ENCODE data around the gene ERCC6.

ERCC6 gene

DNA sequence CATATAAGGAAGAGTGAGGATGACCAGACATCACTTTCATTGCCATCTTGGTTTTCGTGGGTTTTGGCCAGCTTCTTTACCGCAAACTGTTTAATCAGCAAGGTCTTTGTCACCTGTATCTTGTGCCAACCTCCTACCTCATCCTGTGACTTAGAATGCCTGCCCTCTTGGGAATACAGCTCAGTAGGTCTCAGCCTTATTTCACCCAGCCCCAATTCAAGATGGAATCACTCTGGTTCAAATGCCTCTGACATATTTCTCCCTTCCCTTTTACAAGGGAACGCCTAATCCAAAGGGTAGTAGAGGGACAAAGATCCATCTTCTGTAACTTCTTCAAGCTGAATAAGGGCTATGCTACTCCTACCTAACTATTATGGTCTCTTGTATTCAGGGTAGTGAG, 4.7 kb upstream of the ERCC6 start:
- DNase-seq, result no peak

- no peak for DNase-seq
These were observed 3.4 kb upstream of the ERCC6 start for GRCh38 chr10:49542353-49542752.

- DNase-seq, result no peak
These were observed 2.8 kb upstream of the ERCC6 start for GRCh38 chr10:49541762-49542161.

GRCh38 chr10:49540056-49540797, 1.3 kb upstream of the ERCC6 start:
- no peak for DNase-seq

- DNase-seq, result no peak
These were observed 482 bp upstream of the ERCC6 start for GRCh38 chr10:49539320-49539885.

- no peak for DNase-seq
These were observed 4.1 kb downstream of the ERCC6 start for GRCh38 chr10:49534670-49535381.

- DNase-seq, result no peak
These were observed 6.5 kb downstream of the ERCC6 start for GRCh38 chr10:49532461-49532860.

GRCh38 chr10:49528977-49529506, 9.9 kb downstream of the ERCC6 start:
- DNase-seq, result no peak

GRCh38 chr10:49527850-49528249, 11.1 kb downstream of the ERCC6 start:
- DNase-seq, result no peak

- no peak for DNase-seq
These were observed 11.9 kb downstream of the ERCC6 start for GRCh38 chr10:49527061-49527460.

DNA sequence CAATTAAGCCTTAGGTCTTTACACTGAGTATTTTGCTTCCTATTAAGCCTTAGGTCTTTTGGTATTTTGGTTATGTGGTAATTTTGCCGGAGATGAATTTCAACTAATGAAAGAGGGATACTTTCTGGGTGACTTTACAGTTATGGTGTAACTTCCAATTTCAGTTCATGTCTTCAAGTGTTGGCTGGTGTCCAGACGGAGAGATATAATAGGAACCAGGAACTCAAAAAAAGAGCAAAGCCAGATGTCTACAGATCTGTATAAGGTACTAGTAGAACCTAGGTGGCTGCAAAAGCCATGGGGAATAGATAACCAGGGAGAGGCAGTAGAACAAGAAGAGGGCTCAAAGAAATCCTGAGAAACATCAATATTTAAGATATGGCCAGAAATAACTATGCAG, 12.3 kb downstream of the ERCC6 start:
- DNase-seq, result no peak

- no peak for DNase-seq
These were observed 14.4 kb downstream of the ERCC6 start for GRCh38 chr10:49524496-49524895.

GRCh38 chr10:49523301-49523700, 15.6 kb downstream of the ERCC6 start:
- no peak for DNase-seq

DNA sequence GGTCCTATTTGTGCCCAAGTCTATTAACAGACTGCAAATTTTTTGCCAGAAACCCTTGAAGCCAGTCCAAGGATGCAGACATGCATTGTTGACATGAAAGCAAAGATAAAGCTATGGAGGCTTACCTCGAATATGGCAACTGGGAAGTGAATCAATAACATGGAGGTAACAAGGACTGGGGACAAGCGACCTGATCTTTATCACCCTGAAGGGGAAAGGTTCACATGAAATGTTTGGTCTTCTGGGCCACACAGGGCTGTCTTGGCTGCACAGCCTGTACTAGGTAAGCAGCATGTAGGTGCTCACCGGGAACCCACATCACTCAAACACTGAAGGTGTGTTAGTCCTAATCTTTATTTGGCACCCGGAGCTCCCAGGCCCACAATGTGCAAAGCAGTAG, 17.9 kb downstream of the ERCC6 start:
- no peak for DNase-seq

GRCh38 chr10:49520122-49520775, 18.7 kb downstream of the ERCC6 start:
- DNase-seq, result no peak

GRCh38 chr10:49519717-49520116, 19.2 kb downstream of the ERCC6 start:
- no peak for DNase-seq

- no peak for DNase-seq
These were observed 19.8 kb downstream of the ERCC6 start for GRCh38 chr10:49518982-49519578.

- no peak for DNase-seq
These were observed 20.4 kb downstream of the ERCC6 start for GRCh38 chr10:49518566-49518965.

GRCh38 chr10:49516216-49516970, 22.5 kb downstream of the ERCC6 start:
- DNase-seq, result no peak

DNA sequence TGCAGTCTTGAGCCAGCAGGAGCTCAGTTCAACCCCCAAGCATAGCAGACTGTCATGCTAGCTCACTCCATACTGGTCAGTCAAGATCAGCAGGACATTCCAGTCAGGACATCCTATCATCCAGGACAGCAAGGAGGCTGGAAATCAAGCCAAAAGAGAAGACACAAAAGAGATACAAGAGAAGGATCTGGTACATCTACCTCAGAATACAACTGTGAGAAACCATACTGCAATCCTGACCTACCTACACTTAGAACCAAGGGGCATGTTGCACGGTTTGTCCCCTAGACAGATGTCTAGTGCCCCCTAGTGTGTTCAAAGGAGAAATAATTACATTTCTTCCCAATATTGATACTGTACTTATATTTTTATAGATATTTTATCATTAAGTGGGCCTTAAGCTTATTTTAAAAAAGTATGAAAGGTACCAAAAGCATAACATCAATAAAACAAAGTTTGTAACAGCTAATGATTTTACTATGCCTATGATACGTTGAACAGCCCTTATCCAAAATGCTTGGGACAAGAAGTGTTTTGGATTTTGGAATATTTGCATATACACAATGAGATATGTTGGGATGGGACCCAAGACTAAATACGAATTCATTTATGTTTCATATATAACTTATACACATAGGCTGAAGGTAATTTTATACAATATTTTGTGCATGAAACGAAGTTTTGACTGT, 26.7 kb downstream of the ERCC6 start:
- no peak for DNase-seq

- DNase-seq, result no peak
These were observed 29.1 kb downstream of the ERCC6 start for GRCh38 chr10:49509771-49510303.

Measured in DMS 273 treated with DMSO at 0.1 percent for 48 hours (cell line).